ENCODE results near the gene COL5A1.

Gene COL5A1

GRCh38 chr9:134724202-134724911 lies 82.8 kb downstream of the COL5A1 start:
- in situ Hi-C loops (cut with MboI; ENCODE audit: low sequenced_read_pairs, unreplicated experiment) = no loop called here
- no peak for DNase-seq (ENCODE audit: low spot score)
- TF ChIP-seq CTCF (IDR thresholded peaks at IDR 0.05; ENCODE audit: borderline replicate concordance, control extremely low read depth, extremely low read depth, insufficient read depth, missing control alignments) = no peak

- TF ChIP-seq CTCF (IDR thresholded peaks at IDR 0.05; ENCODE audit: borderline replicate concordance, control extremely low read depth, extremely low read depth, insufficient read depth, missing control alignments) = no peak
- DNase-seq (ENCODE audit: low spot score) = no peak
- in situ Hi-C loops (cut with MboI; ENCODE audit: low sequenced_read_pairs, unreplicated experiment) = no loop called here
Observed at GRCh38 chr9:134724912-134725604, 83.5 kb downstream of the COL5A1 start.

- in situ Hi-C loops (cut with MboI; ENCODE audit: low sequenced_read_pairs, unreplicated experiment) = no loop called here
- TF ChIP-seq CTCF (IDR thresholded peaks at IDR 0.05; ENCODE audit: borderline replicate concordance, control extremely low read depth, extremely low read depth, insufficient read depth, missing control alignments) = no peak
- DNase-seq (ENCODE audit: low spot score) = no peak
Observed at GRCh38 chr9:134725605-134725940, 84.0 kb downstream of the COL5A1 start.

GRCh38 chr9:134726026-134726721 lies 84.6 kb downstream of the COL5A1 start:
- no peak for DNase-seq (ENCODE audit: low spot score)
- no peak for TF ChIP-seq CTCF (IDR thresholded peaks at IDR 0.05; ENCODE audit: borderline replicate concordance, control extremely low read depth, extremely low read depth, insufficient read depth, missing control alignments)
- in situ Hi-C loops (cut with MboI; ENCODE audit: low sequenced_read_pairs, unreplicated experiment) = no loop called here

- TF ChIP-seq CTCF (IDR thresholded peaks at IDR 0.05; ENCODE audit: borderline replicate concordance, control extremely low read depth, extremely low read depth, insufficient read depth, missing control alignments) = no peak
- in situ Hi-C loops (cut with MboI; ENCODE audit: low sequenced_read_pairs, unreplicated experiment) = no loop called here
- DNase-seq (ENCODE audit: low spot score) = no peak
Observed at GRCh38 chr9:134726722-134727034, 85.1 kb downstream of the COL5A1 start.

GRCh38 chr9:134728021-134728795 lies 86.6 kb downstream of the COL5A1 start:
- in situ Hi-C loops (cut with MboI; ENCODE audit: low sequenced_read_pairs, unreplicated experiment) = no loop called here
- DNase-seq (ENCODE audit: low spot score) = no peak
- TF ChIP-seq CTCF (IDR thresholded peaks at IDR 0.05; ENCODE audit: borderline replicate concordance, control extremely low read depth, extremely low read depth, insufficient read depth, missing control alignments) = no peak

All from GM13976 (cell line).